Pons (tissue), 1 donor: ENCODE results near the gene FNBP1L.

Experiments used
- DNase-seq: peaks from one replicate; pipeline ENCODE4 v3.0.0-alpha.2; 2016; ENCODE audit warnings: low spot score

The FNBP1L gene

GRCh38 chr1:93592551-93592949, 144.6 kb downstream of the FNBP1L start:
- DNase-seq: no peak

- no peak for DNase-seq
These were observed 146.1 kb downstream of the FNBP1L start for GRCh38 chr1:93593854-93594602.

GRCh38 chr1:93594603-93594880, 146.6 kb downstream of the FNBP1L start:
- no peak for DNase-seq

- DNase-seq: no peak
These were observed 147.3 kb downstream of the FNBP1L start for GRCh38 chr1:93595266-93595665.

- DNase-seq: no peak
These were observed 147.8 kb downstream of the FNBP1L start for GRCh38 chr1:93595743-93596142.

GRCh38 chr1:93596329-93597089, 148.6 kb downstream of the FNBP1L start:
- DNase-seq: no peak

- DNase-seq: no peak
These were observed 149.8 kb downstream of the FNBP1L start for GRCh38 chr1:93597709-93598108.

GRCh38 chr1:93598396-93598795, 150.5 kb downstream of the FNBP1L start:
- DNase-seq: no peak

- no peak for DNase-seq
These were observed 151.0 kb downstream of the FNBP1L start for GRCh38 chr1:93598861-93599439.

- DNase-seq: no peak
These were observed 151.6 kb downstream of the FNBP1L start for GRCh38 chr1:93599479-93599878.

- no peak for DNase-seq
These were observed 152.7 kb downstream of the FNBP1L start for GRCh38 chr1:93600663-93601062.

- no peak for DNase-seq
These were observed 153.8 kb downstream of the FNBP1L start for GRCh38 chr1:93601686-93602085.

- DNase-seq: no peak
These were observed 154.2 kb downstream of the FNBP1L start for GRCh38 chr1:93602101-93602500.

- DNase-seq: no peak
These were observed 155.2 kb downstream of the FNBP1L start for GRCh38 chr1:93603106-93603505.

- DNase-seq: no peak
These were observed 155.7 kb downstream of the FNBP1L start for GRCh38 chr1:93603601-93604000.
